Fibroblast of skin of left quadriceps (primary cell): Measurements from ENCODE around the gene CCDC124.

ENCODE experiments used
- DNase-seq, 2 experiments: peaks; one replicate each; pipeline ENCODE4 v3.0.0-alpha.2; 2013; ENCODE audit warnings: low read depth in 2 of 2

Gene CCDC124

GRCh38 chr19:17936379-17936778 is 3.6 kb downstream of the CCDC124 start:
- DNase-seq = no peak

GRCh38 chr19:17937371-17937900 is 4.6 kb downstream of the CCDC124 start:
- no peak for DNase-seq

GRCh38 chr19:17938092-17938845 is 5.5 kb downstream of the CCDC124 start:
- peak; percentile 39 to 44 for DNase-seq

GRCh38 chr19:17942181-17942580 is 9.4 kb downstream of the CCDC124 start:
- no peak for DNase-seq

GRCh38 chr19:17942582-17943273 is 9.9 kb downstream of the CCDC124 start:
- DNase-seq = no peak

- no peak for DNase-seq
Measured at GRCh38 chr19:17943274-17944221, 10.7 kb downstream of the CCDC124 start.

GRCh38 chr19:17944301-17944700 is 11.5 kb downstream of the CCDC124 start:
- DNase-seq = peak; percentile 20 to 37

GRCh38 chr19:17946965-17947784 is 14.4 kb downstream of the CCDC124 start:
- no peak for DNase-seq

GRCh38 chr19:17947815-17948513 is 15.1 kb downstream of the CCDC124 start:
- peak; percentile 85 to 86 for DNase-seq

- no peak for DNase-seq
Measured at GRCh38 chr19:17948514-17948900, 15.7 kb downstream of the CCDC124 start.

GRCh38 chr19:17948931-17949930 is 16.4 kb downstream of the CCDC124 start:
- DNase-seq = no peak

- no peak for DNase-seq
Measured at GRCh38 chr19:17949956-17950309, 17.1 kb downstream of the CCDC124 start.

- DNase-seq = no peak
Measured at GRCh38 chr19:17950310-17951156, 17.7 kb downstream of the CCDC124 start.

GRCh38 chr19:17951157-17951989 is 18.6 kb downstream of the CCDC124 start:
- no peak for DNase-seq

GRCh38 chr19:17951990-17952976 is 19.5 kb downstream of the CCDC124 start:
- no peak for DNase-seq

GRCh38 chr19:17953316-17953801 is 20.5 kb downstream of the CCDC124 start:
- DNase-seq = no peak
